ENCODE measurements around the gene WDR73.
"Not testable (repeated sequence)": the region's sequence is repeated elsewhere in the genome, so short reads cannot be mapped to it uniquely, and the experiment has no call there.

Gene WDR73

GRCh38 chr15:84653910-84654688 is at the start of gene WDR73:
Gene WDR73, minus strand, starts transcription at chr15:84654283. Its CDS starts 9 bp downstream, at chr15:84654274.
- DNase-seq: peak; percentile 92

- no peak for DNase-seq
Measured at GRCh38 chr15:84703808-84704207, 49.7 kb upstream of the WDR73 start.

- no peak for DNase-seq
Measured at GRCh38 chr15:84702961-84703482, 48.9 kb upstream of the WDR73 start.

GRCh38 chr15:84699538-84700191 is 45.6 kb upstream of the WDR73 start:
- no peak for DNase-seq

GRCh38 chr15:84697236-84697990 is 43.3 kb upstream of the WDR73 start:
- DNase-seq: no peak

- DNase-seq: no peak
Measured at GRCh38 chr15:84696757-84697156, 42.7 kb upstream of the WDR73 start.

- DNase-seq: no peak
Measured at GRCh38 chr15:84690342-84690741, 36.3 kb upstream of the WDR73 start.

- DNase-seq: no peak
Measured at GRCh38 chr15:84689858-84690257, 35.8 kb upstream of the WDR73 start.

GRCh38 chr15:84686446-84686845 is 32.4 kb upstream of the WDR73 start:
- DNase-seq: not testable (repeated sequence)

- DNase-seq: no peak
Measured at GRCh38 chr15:84685304-84685703, 31.2 kb upstream of the WDR73 start.

GRCh38 chr15:84684092-84684491 is 30.0 kb upstream of the WDR73 start:
- no peak for DNase-seq

- no peak for DNase-seq
Measured at GRCh38 chr15:84681831-84682230, 27.7 kb upstream of the WDR73 start.

- DNase-seq: no peak
Measured at GRCh38 chr15:84671211-84671610, 17.1 kb upstream of the WDR73 start.

- DNase-seq: no peak
Measured at GRCh38 chr15:84669726-84670125, 15.6 kb upstream of the WDR73 start.

GRCh38 chr15:84668221-84668982 is 14.3 kb upstream of the WDR73 start:
- no peak for DNase-seq

- DNase-seq: no peak
Measured at GRCh38 chr15:84666373-84666772, 12.3 kb upstream of the WDR73 start.

GRCh38 chr15:84661001-84661400 is 6.9 kb upstream of the WDR73 start:
- no peak for DNase-seq

- no peak for DNase-seq
Measured at GRCh38 chr15:84659904-84660781, 6.1 kb upstream of the WDR73 start.

- DNase-seq: no peak
Measured at GRCh38 chr15:84658788-84659411, 4.8 kb upstream of the WDR73 start.

GRCh38 chr15:84658080-84658787 is 4.2 kb upstream of the WDR73 start, which contains the start of gene NMB:
Gene NMB, minus strand, starts transcription at chr15:84658199. Its CDS starts 47 bp downstream, at chr15:84658152.
- peak; percentile 63 for DNase-seq

GRCh38 chr15:84657748-84658079 is 3.6 kb upstream of the WDR73 start:
- no peak for DNase-seq
